Aorta (tissue), 5 donors: ENCODE data around the gene SCN8A. TPM values are rescaled to one million over a fixed set of nuclear protein-coding genes. Genes with fewer than 3 reads are reported as not detected.

Experiments used
- ATAC-seq: fragments of 200-7000 bp; cut with Tn5 transposase; one replicate; pipeline ENCODE4 v1.9.1; 2022; ENCODE audit warnings: moderate library complexity; ENCODE audit not compliant: low FRiP score
- DNase-seq, 2 donors: peaks; one replicate each; pipeline ENCODE4 v3.0.0-alpha.2; 2020
- H3K27ac ChIP-seq, 2 donors: one replicate each; pipeline ENCODE4 v1.5.1; 2013; ENCODE audit warnings: low read length in 2 of 2, mild to moderate bottlenecking in 2 of 2, moderate library complexity in 2 of 2, control low read depth in 1 of 2, inconsistent platforms in 1 of 2, low read depth in 1 of 2
- H3K27me3 ChIP-seq, 2 donors: one replicate each; pipeline ENCODE4 v1.6.1; 2013; ENCODE audit warnings: control low read depth in 1 of 2, low read length in 1 of 2, mild to moderate bottlenecking in 1 of 2, moderate library complexity in 1 of 2; ENCODE audit not compliant: insufficient read depth in 2 of 2, control insufficient read depth in 1 of 2
- H3K36me3 ChIP-seq, 2 donors: one replicate each; pipeline ENCODE4 v1.6.1; 2013; ENCODE audit warnings: control low read depth in 1 of 2, low read length in 1 of 2, mild to moderate bottlenecking in 1 of 2; ENCODE audit not compliant: insufficient read depth in 2 of 2, control insufficient read depth in 1 of 2
- H3K4me1 ChIP-seq, 2 donors: one replicate each; pipeline ENCODE4 v1.6.1; 2013; ENCODE audit warnings: low read length in 2 of 2, control low read depth in 1 of 2, mild to moderate bottlenecking in 1 of 2, moderate library complexity in 1 of 2; ENCODE audit not compliant: insufficient read depth in 2 of 2, control insufficient read depth in 1 of 2
- H3K4me3 ChIP-seq, 2 donors: one replicate each; pipeline ENCODE4 v1.5.1; 2013; ENCODE audit warnings: low read length in 2 of 2, control low read depth in 1 of 2, mild to moderate bottlenecking in 1 of 2
- H3K9me3 ChIP-seq: one replicate; pipeline ENCODE4 v1.6.1; 2013; ENCODE audit warnings: mild to moderate bottlenecking, low read length; ENCODE audit not compliant: control insufficient read depth
- WGBS, 2 donors: extraction: QIAGEN DNeasy Blood & Tissue Kit; methylation state at CpG; one replicate each; pipeline ENCODE4 v1.1.7; 2013; 5-methylcytosine and 5-hydroxymethylcytosine counted together
- intact Hi-C, 2 donors: fragments of 100-400 bp; cut with DNase I; formaldehyde crosslinking; loops; one replicate each; pipeline versions ENCODE4 v1.14.2 to v1.15.0; 2022
- polyA plus RNA-seq, 2 donors: library from polyadenylated mRNA; stranded (reverse); fragments of 200-250 nt; gene quantifications; one replicate each; pipeline ENCODE4 v1.2.3, GENCODE V29; 2013
- total RNA-seq, 2 donors: library from RNA; stranded (reverse); fragmentation: NEBNext Ultra II Directional; extraction: Animal tissue kit (Norgen Biotek cat#: 25700); gene quantifications; one replicate each; pipeline ENCODE4 v1.2.1, GENCODE V29; 2021
- donor health status: healthy with polysubstance abuse.
- donor health status: Bipolar disorder and iron deficiency.
- donor health status: DM: no; HTN: no; CAD: no.
- donor health status: DM: no; HTN: no; CAD: no.
- donor health status: DM: yes; HTN: yes; CAD: no.

The SCN8A gene
- total and polyA plus RNA-seq, 4 donors, result under 0.01 to 0.48 (median 0.27) TPM

DNA sequence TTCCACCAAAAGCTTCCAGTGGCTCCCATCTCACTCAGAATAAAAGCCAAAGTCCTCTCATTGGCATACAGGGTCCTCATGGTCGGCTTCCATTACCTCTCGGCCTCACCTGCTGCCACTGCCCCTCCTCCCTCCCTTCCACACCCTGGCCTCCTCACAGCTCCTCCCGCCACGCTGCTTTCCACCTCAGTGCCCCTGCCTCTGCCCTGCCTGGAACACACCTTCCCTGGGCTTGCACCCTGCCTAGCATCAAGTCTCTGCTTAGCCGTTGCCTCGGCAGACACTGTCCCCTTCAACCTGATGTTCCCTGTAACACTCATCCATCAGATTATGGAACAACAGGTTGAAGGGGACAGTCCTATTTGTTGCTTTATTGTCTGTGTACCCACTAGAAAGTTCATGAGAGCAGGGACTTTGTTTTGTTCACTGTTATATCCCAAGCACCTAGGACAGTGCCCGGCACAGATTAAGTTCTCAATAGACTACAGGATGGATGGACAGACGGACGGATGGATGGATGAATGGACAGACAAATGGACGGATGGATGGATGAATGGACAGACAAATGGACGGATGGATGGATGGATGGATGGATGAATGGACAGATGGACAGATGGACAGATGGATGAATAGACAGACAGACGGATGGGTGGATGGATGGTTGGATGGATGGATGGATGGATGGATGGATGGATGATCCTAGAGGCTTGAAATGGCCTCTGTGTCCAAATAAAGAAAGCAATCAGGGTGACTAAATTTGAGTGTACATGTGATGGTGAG, 242.6 kb downstream of the SCN8A start:
- Histone ChIP-seq H3K27me3 (no peaks in the 10 kb centered on the region), H3K9me3 (no peaks in the 10 kb centered on the region), H3K4me3 (no peak overlapping the region), H3K36me3 (no peaks in the 10 kb centered on the region), H3K27ac (no peak overlapping the region), H3K4me1 (no peaks in the 10 kb centered on the region)
- intact Hi-C loops, result no loop called here
- 70 to 80% methylated on average over 12 of the region's 12 CpGs for WGBS, 2 donors
- DNase-seq (no peak), ATAC-seq (no peak)

DNA sequence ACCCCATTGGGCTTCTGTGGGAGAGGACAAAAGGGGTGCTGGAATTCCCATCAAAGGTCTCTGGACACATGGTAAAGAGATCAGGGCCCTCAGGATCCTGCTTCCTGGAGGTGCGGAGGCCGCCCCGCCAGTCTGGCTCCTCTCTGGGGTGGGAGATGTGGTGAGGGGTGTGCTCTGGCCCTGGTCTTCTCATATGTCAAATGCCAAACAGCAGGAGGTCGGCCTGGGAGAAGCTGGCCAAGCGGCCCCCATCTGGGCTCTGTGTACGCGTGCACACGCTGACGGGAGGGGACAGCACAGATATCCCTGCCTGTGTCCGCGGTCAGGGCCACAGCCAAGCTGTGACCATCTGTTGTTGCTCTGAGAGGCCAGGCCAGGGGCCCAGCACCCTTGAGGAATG, 243.4 kb downstream of the SCN8A start:
- WGBS, 2 donors, result 61 to 67% methylated on average over 11 of the region's 11 CpGs
- no peaks in the 10 kb centered on the region for H3K36me3 ChIP-seq
- H3K27me3 ChIP-seq, result no peaks in the 10 kb centered on the region
- DNase-seq, result no peak
- H3K4me1 ChIP-seq, result no peaks in the 10 kb centered on the region
- H3K4me3 ChIP-seq, result no peak overlapping the region
- H3K27ac ChIP-seq, result no peak overlapping the region
- intact Hi-C loops, result no loop called here
- no peaks in the 10 kb centered on the region for H3K9me3 ChIP-seq
- ATAC-seq, result no peak

DNA sequence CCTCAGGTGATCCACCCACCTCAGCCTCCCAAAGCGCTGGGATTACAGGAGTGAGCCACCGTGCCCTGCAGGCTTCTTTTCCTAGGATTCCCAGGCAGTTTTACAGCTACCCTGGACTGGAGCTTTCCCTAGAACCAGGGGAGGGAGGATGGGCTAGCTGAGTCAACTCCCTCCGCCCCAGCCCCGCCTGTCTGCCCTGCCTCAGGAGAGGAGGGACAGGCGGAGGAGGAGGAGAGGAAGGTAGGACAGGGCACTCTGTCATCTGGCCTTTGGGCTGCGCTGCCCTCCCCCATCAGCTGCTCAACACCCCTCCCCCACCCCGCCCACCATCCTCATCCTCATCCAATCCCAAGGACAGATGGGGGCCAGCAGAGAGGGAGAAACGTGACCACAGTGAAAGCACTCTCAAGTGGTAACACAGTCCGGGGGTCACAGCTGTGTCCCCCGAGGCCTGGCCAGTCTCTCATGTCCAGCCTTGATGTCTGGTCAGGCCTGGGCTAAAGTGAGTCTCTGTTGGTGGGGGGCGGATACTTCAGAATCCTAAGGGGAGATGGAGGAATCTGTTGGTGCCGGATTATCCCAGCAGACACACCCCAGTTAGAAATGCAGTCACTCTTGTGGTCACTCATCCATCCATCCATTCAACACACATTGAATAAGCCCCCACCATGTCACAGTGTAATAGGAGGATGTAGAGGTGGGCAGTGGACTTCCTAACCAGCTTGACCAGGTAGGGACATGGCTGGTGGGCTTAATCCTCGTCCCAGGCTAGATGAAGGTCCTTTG, 245.2 kb downstream of the SCN8A start:
- no peak for ATAC-seq
- no peak for DNase-seq
- intact Hi-C loops, result no loop called here
- Histone ChIP-seq H3K4me1 (no peaks in the 10 kb centered on the region), H3K27ac (no peak overlapping the region), H3K9me3 (no peaks in the 10 kb centered on the region), H3K36me3 (no peaks in the 10 kb centered on the region), H3K27me3 (no peaks in the 10 kb centered on the region), H3K4me3 (no peak overlapping the region)
- 64 to 69% methylated on average over 13 of the region's 13 CpGs for WGBS, 2 donors

DNA sequence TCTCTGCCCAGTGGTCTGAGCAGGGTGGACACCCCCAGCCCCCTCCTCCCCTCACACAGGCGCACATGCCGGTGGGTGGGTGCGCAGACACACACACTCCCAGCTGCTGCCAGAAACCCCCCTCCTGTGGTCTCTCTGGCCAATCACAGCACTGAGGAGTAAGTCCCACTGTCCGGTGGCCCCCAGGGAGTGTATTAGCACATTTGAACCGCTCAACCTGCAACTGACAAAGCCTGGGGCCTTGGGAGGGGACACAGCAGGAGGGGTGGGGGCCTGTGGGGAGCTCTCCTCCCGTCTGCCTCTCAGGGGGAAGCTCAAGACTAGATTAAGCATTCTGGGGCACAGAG, 245.8 kb downstream of the SCN8A start:
- H3K36me3 ChIP-seq, result no peaks in the 10 kb centered on the region
- WGBS, 2 donors, result 75 to 76% methylated on average over 6 of the region's 6 CpGs
- H3K27ac ChIP-seq, result no peak overlapping the region
- intact Hi-C loops, result no loop called here
- no peak overlapping the region for H3K4me3 ChIP-seq
- H3K9me3 ChIP-seq, result no peaks in the 10 kb centered on the region
- no peaks in the 10 kb centered on the region for H3K4me1 ChIP-seq
- no peak for DNase-seq
- ATAC-seq, result no peak
- no peaks in the 10 kb centered on the region for H3K27me3 ChIP-seq

DNA sequence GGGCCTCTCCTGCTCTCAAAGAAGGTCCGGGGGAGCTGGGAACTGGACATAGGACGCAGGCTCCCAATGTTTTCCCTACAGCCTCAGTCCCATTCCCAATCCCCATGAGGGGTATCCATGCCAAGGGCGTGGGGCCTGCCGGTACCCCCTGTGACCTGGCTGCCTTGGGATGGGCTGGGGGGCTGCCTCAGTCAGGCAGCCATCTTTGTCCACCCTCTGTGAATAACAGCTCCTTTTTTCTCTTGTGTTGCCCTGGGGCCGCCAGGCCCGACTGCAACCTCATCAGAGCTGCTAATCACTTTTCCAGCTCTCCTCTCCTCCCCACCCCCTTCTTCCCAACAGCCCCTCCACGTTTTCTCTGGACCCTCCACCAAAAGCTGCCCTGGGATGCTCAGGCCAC, 246.3 kb downstream of the SCN8A start:
- intact Hi-C loops, result no loop called here
- Histone ChIP-seq H3K4me3 (no peak overlapping the region), H3K4me1 (no peaks in the 10 kb centered on the region), H3K9me3 (no peaks in the 10 kb centered on the region), H3K27me3 (no peaks in the 10 kb centered on the region), H3K36me3 (no peaks in the 10 kb centered on the region), H3K27ac (no peak overlapping the region)
- DNase-seq, result no peak
- no peak for ATAC-seq
- WGBS, 2 donors, result 67% methylated on average over 7 of the region's 7 CpGs

DNA sequence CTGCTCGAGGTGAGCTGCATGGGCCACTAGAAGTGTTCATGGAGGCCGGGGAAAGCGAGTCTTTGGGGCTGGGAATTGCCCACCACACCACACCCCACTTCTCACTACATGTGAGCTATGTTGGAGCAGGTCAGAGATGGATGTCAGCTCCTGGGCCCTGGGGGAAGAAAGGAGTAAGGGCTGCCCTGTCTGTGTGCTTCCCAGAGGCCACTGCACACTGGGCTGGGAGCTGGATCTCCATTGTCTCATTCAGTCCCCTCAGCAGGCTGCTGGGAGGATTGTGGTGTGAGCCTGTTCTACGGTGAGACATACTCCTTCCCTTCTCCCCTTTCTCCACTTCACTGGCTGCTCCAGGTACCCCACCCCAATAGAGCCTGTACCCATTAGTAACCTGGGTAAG, 247.0 kb downstream of the SCN8A start:
- 75 to 79% methylated on average over 4 of the region's 4 CpGs for WGBS, 2 donors

DNA sequence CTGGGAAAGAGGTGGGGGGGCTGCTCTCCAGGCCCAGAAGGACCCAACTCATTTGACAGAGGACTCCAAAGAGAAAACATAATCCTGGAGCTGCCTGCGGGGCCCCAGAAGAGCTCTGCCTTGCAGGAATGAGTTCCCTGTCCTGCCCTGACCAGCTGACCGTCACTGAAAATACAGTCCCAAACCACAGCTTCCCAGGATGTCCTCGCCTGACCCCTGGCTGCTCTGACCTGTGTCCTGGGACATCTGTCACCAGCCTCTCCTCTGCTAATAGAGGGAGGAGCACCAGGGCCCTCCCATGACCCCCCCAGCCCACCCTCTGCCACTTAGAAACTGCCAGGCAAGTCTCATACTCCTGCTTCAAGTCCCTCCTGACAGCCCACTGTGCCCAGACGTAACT, 247.7 kb downstream of the SCN8A start:
- no peak for DNase-seq
- no peak for ATAC-seq
- no peaks in the 10 kb centered on the region for H3K9me3 ChIP-seq
- no peak overlapping the region for H3K4me3 ChIP-seq
- no peak overlapping the region for H3K27ac ChIP-seq
- no peaks in the 10 kb centered on the region for H3K36me3 ChIP-seq
- H3K27me3 ChIP-seq, result no peaks in the 10 kb centered on the region
- intact Hi-C loops, result no loop called here
- 63 to 78% methylated on average over 3 to 4 of the region's 4 CpGs for WGBS, 2 donors
- no peaks in the 10 kb centered on the region for H3K4me1 ChIP-seq

More for the DNA sequence above, 247.0 kb downstream of the SCN8A start:
- intact Hi-C loops, result no loop called here
- Histone ChIP-seq H3K4me3 (no peak overlapping the region), H3K9me3 (no peaks in the 10 kb centered on the region), H3K27ac (no peak overlapping the region), H3K36me3 (no peaks in the 10 kb centered on the region), H3K4me1 (no peaks in the 10 kb centered on the region), H3K27me3 (no peaks in the 10 kb centered on the region)
- ATAC-seq (no peak), DNase-seq (no peak)

DNA sequence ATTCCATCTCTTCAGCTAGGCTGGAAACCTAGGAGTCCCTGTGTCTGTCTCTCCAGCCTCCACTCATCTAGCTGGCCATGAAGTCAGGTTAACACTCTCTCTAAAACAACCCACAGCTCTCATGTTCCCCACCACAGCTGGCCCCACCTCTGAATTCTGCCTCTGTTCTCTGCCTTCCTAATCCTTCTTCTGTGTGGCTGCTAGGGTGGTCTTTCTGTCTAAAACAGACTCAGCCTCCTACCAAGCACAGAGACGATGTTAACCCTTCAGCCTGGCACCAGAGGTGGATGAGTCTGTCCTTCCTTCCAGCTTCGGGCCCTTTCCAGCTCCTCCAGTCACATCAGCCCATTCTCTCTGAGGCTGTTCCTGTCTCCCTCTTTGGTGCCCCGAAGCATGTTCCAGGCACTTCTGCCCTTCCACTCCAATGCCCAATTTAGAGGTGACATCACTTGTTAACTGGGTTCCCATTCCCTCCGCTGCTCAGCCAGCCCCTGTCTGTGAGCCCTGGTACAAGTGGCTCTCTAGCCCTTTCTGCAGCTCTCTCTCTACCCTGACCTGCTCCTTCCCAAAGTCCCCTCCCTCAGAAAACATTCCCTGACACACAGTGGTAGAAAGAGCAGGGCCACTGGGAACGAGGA, 248.4 kb downstream of the SCN8A start:
- 75 to 77% methylated on average over 5 of the region's 5 CpGs for WGBS, 2 donors
- ATAC-seq (no peak), DNase-seq (no peak)
- intact Hi-C loops, result no loop called here
- Histone ChIP-seq H3K4me3 (no peak overlapping the region), H3K27ac (no peak overlapping the region), H3K9me3 (no peaks in the 10 kb centered on the region), H3K27me3 (no peaks in the 10 kb centered on the region), H3K36me3 (no peaks in the 10 kb centered on the region), H3K4me1 (no peaks in the 10 kb centered on the region)
